ENCODE measurements around the gene CNTNAP2. TPM values are rescaled to one million over a fixed set of nuclear protein-coding genes. Genes with fewer than 3 reads are reported as not detected.

CNTNAP2 gene
- total RNA-seq, 1 donor from 2014 or later: 0.59 TPM

- H3K27me3 ChIP-seq (ENCODE audit: low read depth): no peaks in the 10 kb centered on the region
- H3K36me3 ChIP-seq: no peaks in the 10 kb centered on the region
- H3K4me1 ChIP-seq: no peaks in the 10 kb centered on the region
- H3K27ac ChIP-seq: no peak overlapping the region
- intact Hi-C loops (cut with DNase I): no loop called here
- TF ChIP-seq CTCF (IDR thresholded peaks at IDR 0.05): no peak
- no peaks in the 10 kb centered on the region for H3K9me3 ChIP-seq
- ATAC-seq: no peak
- no peak overlapping the region for H3K4me3 ChIP-seq
- DNase-seq: no peak
Observed at GRCh38 chr7:147432079-147432478, 1315.5 kb downstream of the CNTNAP2 start.

- ATAC-seq (no peak), DNase-seq (no peak)
- no peaks in the 10 kb centered on the region for H3K4me1 ChIP-seq
- no peak overlapping the region for H3K27ac ChIP-seq
- no peaks in the 10 kb centered on the region for H3K9me3 ChIP-seq
- no peaks in the 10 kb centered on the region for H3K27me3 ChIP-seq (ENCODE audit: low read depth)
- no peak for TF ChIP-seq CTCF (IDR thresholded peaks at IDR 0.05)
- no peak overlapping the region for H3K4me3 ChIP-seq
- intact Hi-C loops (cut with DNase I): no loop called here
- H3K36me3 ChIP-seq: no peaks in the 10 kb centered on the region
Observed at GRCh38 chr7:147432576-147432975, 1316.0 kb downstream of the CNTNAP2 start.

- Histone ChIP-seq H3K9me3 (no peaks in the 10 kb centered on the region), H3K27ac (no peak overlapping the region), H3K4me3 (no peak overlapping the region), H3K4me1 (no peaks in the 10 kb centered on the region), H3K36me3 (no peaks in the 10 kb centered on the region), H3K27me3 (ENCODE audit: low read depth) (no peaks in the 10 kb centered on the region)
- no peak for TF ChIP-seq CTCF (IDR thresholded peaks at IDR 0.05)
- intact Hi-C loops (cut with DNase I): no loop called here
- ATAC-seq: no peak
- DNase-seq: no peak
Observed at GRCh38 chr7:147436718-147437117, 1320.1 kb downstream of the CNTNAP2 start.

- intact Hi-C loops (cut with DNase I): no loop called here
- no peak for TF ChIP-seq CTCF (IDR thresholded peaks at IDR 0.05)
Observed at GRCh38 chr7:147438216-147438615, 1321.6 kb downstream of the CNTNAP2 start.

GRCh38 chr7:147443942-147444341 is 1327.3 kb downstream of the CNTNAP2 start:
- no peaks in the 10 kb centered on the region for H3K4me1 ChIP-seq
- H3K27ac ChIP-seq: no peak overlapping the region
- no peak for DNase-seq
- H3K36me3 ChIP-seq: no peaks in the 10 kb centered on the region
- H3K4me3 ChIP-seq: no peak overlapping the region
- H3K27me3 ChIP-seq (ENCODE audit: low read depth): no peaks in the 10 kb centered on the region
- ATAC-seq: no peak
- H3K9me3 ChIP-seq: peaks cover 5% of the 10 kb centered on the region
- no peak for TF ChIP-seq CTCF (IDR thresholded peaks at IDR 0.05)
- intact Hi-C loops (cut with DNase I): no loop called here

More at GRCh38 chr7:147438216-147438615, 1321.6 kb downstream of the CNTNAP2 start:
- no peaks in the 10 kb centered on the region for H3K4me1 ChIP-seq
- H3K9me3 ChIP-seq: peaks cover 5% of the 10 kb centered on the region
- ATAC-seq (no peak), DNase-seq (no peak)
- H3K27ac ChIP-seq: no peak overlapping the region
- H3K36me3 ChIP-seq: no peaks in the 10 kb centered on the region
- H3K27me3 ChIP-seq (ENCODE audit: low read depth): no peaks in the 10 kb centered on the region
- no peak overlapping the region for H3K4me3 ChIP-seq

- TF ChIP-seq CTCF (IDR thresholded peaks at IDR 0.05): no peak
- DNase-seq (no peak), ATAC-seq (no peak)
- Histone ChIP-seq H3K9me3 (no peaks in the 10 kb centered on the region), H3K36me3 (no peaks in the 10 kb centered on the region), H3K27me3 (ENCODE audit: low read depth) (no peaks in the 10 kb centered on the region), H3K4me3 (no peak overlapping the region), H3K4me1 (no peaks in the 10 kb centered on the region), H3K27ac (no peak overlapping the region)
- intact Hi-C loops (cut with DNase I): no loop called here
Observed at GRCh38 chr7:147452816-147453215, 1336.2 kb downstream of the CNTNAP2 start.

Data from lower lobe of right lung (tissue), 2 donors.